IMR-90 (cell line): ENCODE measurements around the gene CDKN2C. TPM values are rescaled to one million over a fixed set of nuclear protein-coding genes. Genes with fewer than 3 reads are reported as not detected.
"Not testable (repeated sequence)": the region's sequence is repeated elsewhere in the genome, so short reads cannot be mapped to it uniquely, and the experiment has no call there.

Experiments used
- ATAC-seq: fragments of 200-7000 bp; cut with Tn5 transposase; 2 replicates; pipeline ENCODE4 v1.9.1; 2020; ENCODE audit warnings: low read depth, mild to moderate bottlenecking, moderate library complexity
- BruUV-seq: library from RNA; stranded (reverse); fragments of 400-500 nt; replicated peaks from 2 replicates; lab custom pipeline; 2021; lab: Mats Ljungman, UMichigan
- CTCF ChIA-PET: fragments of 300-600 bp; formaldehyde crosslinking; extraction: SDS; loops from one replicate; lab custom pipeline; 2021; ENCODE audit warnings: antibody characterized with exemption; lab: Yijun Ruan, JAX
- POLR2A ChIA-PET: fragments of 300-600 bp; sonication (Branson Sonifier 250); formaldehyde crosslinking; loops from one replicate; lab custom pipeline; 2022; ENCODE audit warnings: antibody characterized with exemption; ENCODE audit not compliant: unreplicated experiment; lab: Charles Lee
- DNase-seq: peaks from one replicate; pipeline ENCODE4 v3.0.0; 2013
- H2AFZ ChIP-seq: replicated peaks from 2 replicates; pipeline ENCODE3; 2013; ENCODE audit warnings: low read length, mild to moderate bottlenecking; ENCODE audit not compliant: poor library complexity
- H2AK5ac ChIP-seq: 2 replicates; pipeline ENCODE4 v1.6.1; 2013; ENCODE audit warnings: low read depth, low read length, inconsistent platforms
- H2AK9ac ChIP-seq: replicated peaks from 2 replicates; pipeline ENCODE3; 2013; ENCODE audit warnings: mild to moderate bottlenecking, low read depth, low read length, moderate library complexity; ENCODE audit not compliant: poor library complexity
- H2BK120ac ChIP-seq: 2 replicates; pipeline ENCODE4 v1.6.1; 2013; ENCODE audit warnings: low read depth, low read length, inconsistent platforms
- H2BK15ac ChIP-seq: 3 replicates; pipeline ENCODE4 v1.6.1; 2013; ENCODE audit warnings: low read depth, low read length, inconsistent platforms
- H2BK20ac ChIP-seq: 2 replicates; pipeline ENCODE4 v1.6.1; 2013; ENCODE audit warnings: low read depth, mild to moderate bottlenecking, inconsistent platforms, low read length, moderate library complexity
- H2BK5ac ChIP-seq: 2 replicates; pipeline ENCODE4 v1.6.1; 2013; ENCODE audit warnings: mild to moderate bottlenecking, low read depth, low read length, inconsistent platforms; ENCODE audit not compliant: poor library complexity, severe bottlenecking
- H3K14ac ChIP-seq: replicated peaks from 2 replicates; pipeline ENCODE4 v1.6.1; 2013; ENCODE audit warnings: low read depth, low read length, inconsistent platforms
- H3K18ac ChIP-seq: 2 replicates; pipeline ENCODE4 v1.6.1; 2013; ENCODE audit warnings: low read depth, low read length, control low read depth
- H3K23ac ChIP-seq: 2 replicates; pipeline ENCODE4 v1.6.1; 2013; ENCODE audit warnings: low read depth, low read length, inconsistent platforms
- H3K27ac ChIP-seq: 2 replicates; pipeline ENCODE4 v1.5.1; 2013; ENCODE audit warnings: mild to moderate bottlenecking, control low read depth, low read length; ENCODE audit not compliant: insufficient read depth
- H3K27me3 ChIP-seq: 2 replicates; pipeline ENCODE4 v1.6.1; 2013; ENCODE audit warnings: low read length; ENCODE audit not compliant: control insufficient read depth, insufficient read depth
- H3K36me3 ChIP-seq: 2 replicates; pipeline ENCODE4 v1.6.1; 2013; ENCODE audit warnings: low read length, mixed read lengths; ENCODE audit not compliant: control insufficient read depth, insufficient read depth
- H3K4ac ChIP-seq: 2 replicates; pipeline ENCODE4 v1.6.1; 2013; ENCODE audit warnings: low read depth, low read length, inconsistent platforms
- H3K4me1 ChIP-seq: 2 replicates; pipeline ENCODE4 v1.6.1; 2013; ENCODE audit warnings: low read length, mixed read lengths; ENCODE audit not compliant: control insufficient read depth, insufficient read depth
- H3K4me2 ChIP-seq: 2 replicates; pipeline ENCODE4 v1.6.1; 2013; ENCODE audit warnings: low read depth, mild to moderate bottlenecking, control low read depth, low read length, moderate library complexity
- H3K4me3 ChIP-seq: 2 replicates; pipeline ENCODE4 v1.5.1; 2013; ENCODE audit warnings: low read depth, mild to moderate bottlenecking, control low read depth, low read length, moderate library complexity; ENCODE audit not compliant: insufficient read depth
- H3K56ac ChIP-seq: 2 replicates; pipeline ENCODE4 v1.6.1; 2013; ENCODE audit warnings: low read length, inconsistent platforms; ENCODE audit not compliant: insufficient read depth; ENCODE audit errors: extremely low read depth
- H3K79me1 ChIP-seq, 2 experiments: 2 replicates each; pipeline ENCODE4 v1.6.1; 2013; ENCODE audit warnings: low read length in 2 of 2, inconsistent platforms in 1 of 2, low read depth in 1 of 2
- H3K9ac ChIP-seq: 2 replicates; pipeline ENCODE4 v1.6.1; 2013; ENCODE audit warnings: low read depth, low read length, control low read depth
- H3K9me1 ChIP-seq: 2 replicates; pipeline ENCODE4 v1.6.1; 2013; ENCODE audit warnings: low read length, inconsistent platforms; ENCODE audit not compliant: insufficient read depth
- H3K9me3 ChIP-seq: 2 replicates; pipeline ENCODE4 v1.6.1; 2013; ENCODE audit warnings: low read length; ENCODE audit not compliant: control insufficient read depth, insufficient read depth
- H4K20me1 ChIP-seq: 2 replicates; pipeline ENCODE4 v1.6.1; 2013; ENCODE audit warnings: low read length, inconsistent platforms; ENCODE audit not compliant: insufficient read depth
- H4K5ac ChIP-seq: 2 replicates; pipeline ENCODE4 v1.6.1; 2013; ENCODE audit warnings: mild to moderate bottlenecking, low read depth, low read length, control low read depth
- H4K8ac ChIP-seq, 2 experiments: 2 replicates each; pipeline ENCODE4 v1.6.1; 2013; ENCODE audit warnings: low read depth in 2 of 2, low read length in 2 of 2, control low read depth in 1 of 2, inconsistent platforms in 1 of 2
- H4K91ac ChIP-seq: 2 replicates; pipeline ENCODE4 v1.6.1; 2013; ENCODE audit warnings: low read depth, low read length, inconsistent platforms; ENCODE audit not compliant: insufficient read depth
- CEBPB ChIP-seq: IDR thresholded peaks from 2 replicates; pipeline ENCODE4 v1.6.1; 2012; ENCODE audit warnings: low read depth, low read length, improper control_type of control experiment
- FOS ChIP-seq: fragments of 150-350 bp; IDR thresholded peaks from 2 replicates; pipeline ENCODE4 v1.6.1; 2016; ENCODE audit warnings: low read depth, low read length
- MAFK ChIP-seq: IDR thresholded peaks from 2 replicates; pipeline ENCODE4 v1.6.1; 2012; ENCODE audit warnings: low read depth, low read length, improper control_type of control experiment
- MXI1 ChIP-seq: IDR thresholded peaks from 2 replicates; pipeline ENCODE4 v1.6.1; 2012; ENCODE audit warnings: low read depth, mild to moderate bottlenecking, low read length, moderate library complexity, borderline replicate concordance
- NFE2L2 ChIP-seq: fragments of 150-350 bp; IDR thresholded peaks from 2 replicates; pipeline ENCODE4 v1.6.1; 2016; ENCODE audit warnings: low read depth, mild to moderate bottlenecking, low read length
- RAD21 ChIP-seq: IDR thresholded peaks from 2 replicates; pipeline ENCODE4 v1.6.1; 2012; ENCODE audit warnings: low read length, improper control_type of control experiment
- RCOR1 ChIP-seq: IDR thresholded peaks from 2 replicates; pipeline ENCODE4 v1.6.1; 2012; ENCODE audit warnings: mild to moderate bottlenecking, low read length, improper control_type of control experiment; ENCODE audit not compliant: insufficient replicate concordance
- RFX5 ChIP-seq: IDR thresholded peaks from 2 replicates; pipeline ENCODE4 v1.8.0; 2012; ENCODE audit warnings: low read depth, mild to moderate bottlenecking, low read length, moderate library complexity
- SMC3 ChIP-seq: fragments of 150-350 bp; IDR thresholded peaks from 2 replicates; pipeline ENCODE4 v1.6.1; 2016; ENCODE audit warnings: low read depth, mild to moderate bottlenecking, antibody characterized with exemption, low read length, moderate library complexity
- WGBS, 2 experiments: methylation state at CpG; one replicate each; pipeline versions ENCODE4 v1.1.5 to v1.1.7; 2013; ENCODE audit warnings: missing lambda C conversion rate in 2 of 2; ENCODE audit not compliant: insufficient read length in 1 of 2; ENCODE audit errors: extremely low coverage in 2 of 2; 5-methylcytosine and 5-hydroxymethylcytosine counted together
- dilution Hi-C: fragments of 300-500 bp; cut with HindIII; formaldehyde crosslinking; loops from one replicate; pipeline ENCODE4 v1.14.3; 2018; ENCODE audit warnings: low sequenced_read_pairs; ENCODE audit not compliant: unreplicated experiment
- in situ Hi-C: fragments of 300-500 bp; cut with MboI; formaldehyde crosslinking; loops from 3 replicates; pipeline ENCODE4 v1.14.3; 2019; ENCODE audit warnings: low sequenced_read_pairs, inconsistent platforms, mixed read lengths
- intact Hi-C: fragments of 100-400 bp; cut with micrococcal nuclease; formaldehyde crosslinking; loops from 2 replicates; pipeline ENCODE4 v1.10.0; 2022
- polyA plus RNA-seq, 3 experiments: library from polyadenylated mRNA; depleted of rRNA; stranded (reverse); fragments of >200 nt; gene quantifications; 2 replicates each; pipeline ENCODE4 v1.2.3, GENCODE V29; 2012; ENCODE audit warnings: low replicate concordance in 1 of 3
- total RNA-seq: library from RNA; depleted of rRNA; stranded (reverse); fragments of >200 nt; gene quantifications from 2 replicates; pipeline ENCODE4 v1.2.3, GENCODE V29; 2012

The CDKN2C gene
- total and polyA plus RNA-seq, 2 of the 4 experiments (the other 2 are of a cell fraction): 14.3 to 15.5 TPM

GRCh38 chr1:50934838-50935237 lies 35.2 kb upstream of the CDKN2C start:
- DNase-seq (no peak), ATAC-seq (no peak)
- Histone ChIP-seq H2BK120ac (no peak overlapping the region), H3K4me1 (peaks cover 2% of the 10 kb centered on the region; the same call in 1 of the 2 replicates), H3K4ac (no peak overlapping the region), H3K9me3 (no peaks in the 10 kb centered on the region), H4K8ac (no peak overlapping the region), H3K23ac (no peak overlapping the region), H3K27me3 (no peaks in the 10 kb centered on the region), H3K9ac (no peak overlapping the region), H4K5ac (no peak overlapping the region), H2AK9ac (no peak overlapping the region), H3K4me2 (no peak overlapping the region), H3K14ac (no peak overlapping the region), H3K18ac (no peak overlapping the region), H2AFZ (no peak overlapping the region), H2BK5ac (no peak overlapping the region), H3K56ac (no peak overlapping the region), H4K20me1 (no peaks in the 10 kb centered on the region), H2BK20ac (no peak overlapping the region), H3K79me1 (peaks cover 13 to 23% of the 10 kb centered on the region in 2 experiments), H3K4me3 (no peak overlapping the region), H3K27ac (no peak overlapping the region), H3K9me1 (no peaks in the 10 kb centered on the region), H3K36me3 (no peaks in the 10 kb centered on the region), H2BK15ac (no peak overlapping the region), H2AK5ac (no peak overlapping the region), H4K91ac (no peak overlapping the region)
- ChIA-PET POLR2A (no interaction called here), CTCF (no interaction called here)
- TF ChIP-seq RAD21 (no peak), RFX5 (no peak), FOS (no peak), RCOR1 (no peak), CEBPB (no peak), NFE2L2 (no peak), MXI1 (no peak), MAFK (no peak), SMC3 (no peak)
- intact Hi-C loops (no loop called here), in situ Hi-C loops (no loop called here), dilution Hi-C loops (no loop called here)
- no TSS peak for BruUV-seq

GRCh38 chr1:50935276-50935675 lies 34.8 kb upstream of the CDKN2C start:
- H3K9me3 ChIP-seq, intact Hi-C loops, H3K9ac ChIP-seq, H3K14ac ChIP-seq, CTCF ChIA-PET, ATAC-seq, H3K23ac ChIP-seq, H3K27ac ChIP-seq, H3K4ac ChIP-seq, in situ Hi-C loops, H4K8ac ChIP-seq, H2BK15ac ChIP-seq, H3K56ac ChIP-seq, H3K18ac ChIP-seq, H3K9me1 ChIP-seq, H3K36me3 ChIP-seq, DNase-seq, H4K5ac ChIP-seq, H4K91ac ChIP-seq, H2BK5ac ChIP-seq, H3K27me3 ChIP-seq, POLR2A ChIA-PET, H2BK120ac ChIP-seq, BruUV-seq, H2AFZ ChIP-seq, H3K4me2 ChIP-seq, H2AK9ac ChIP-seq, H3K4me1 ChIP-seq, H2AK5ac ChIP-seq, H3K4me3 ChIP-seq, dilution Hi-C loops, H4K20me1 ChIP-seq, H2BK20ac ChIP-seq: not testable (repeated sequence)
- peaks cover 13 to 23% of the 10 kb centered on the region in 2 experiments for H3K79me1 ChIP-seq
- WGBS, 2 experiments: 83% methylated on average over 1 of the region's 2 CpGs; no CpG with 5 or more reads in 1 of the 2 experiments
